ENCODE measurements around the gene MACROH2A1.

The MACROH2A1 gene

GRCh38 chr5:135313946-135314345, 85.1 kb downstream of the MACROH2A1 start:
- no peak for TF ChIP-seq ZNF274 (IDR thresholded peaks at IDR 0.05; ENCODE audit: low read depth, low read length)
- H3K4me3 ChIP-seq (ENCODE audit: low read length): no peak overlapping the region

GRCh38 chr5:135313405-135313804, 85.6 kb downstream of the MACROH2A1 start:
- no peak for TF ChIP-seq ZNF274 (IDR thresholded peaks at IDR 0.05; ENCODE audit: low read depth, low read length)
- H3K4me3 ChIP-seq (ENCODE audit: low read length): no peak overlapping the region

- no peak overlapping the region for H3K4me3 ChIP-seq (ENCODE audit: low read length)
- TF ChIP-seq ZNF274 (IDR thresholded peaks at IDR 0.05; ENCODE audit: low read depth, low read length): no peak
Measured at GRCh38 chr5:135312255-135312935, 86.6 kb downstream of the MACROH2A1 start.

GRCh38 chr5:135310328-135310989, 88.6 kb downstream of the MACROH2A1 start:
- no peak overlapping the region for H3K4me3 ChIP-seq (ENCODE audit: low read length)
- no peak for TF ChIP-seq ZNF274 (IDR thresholded peaks at IDR 0.05; ENCODE audit: low read depth, low read length)

GRCh38 chr5:135309391-135310327, 89.4 kb downstream of the MACROH2A1 start:
- no peak overlapping the region for H3K4me3 ChIP-seq (ENCODE audit: low read length)
- no peak for TF ChIP-seq ZNF274 (IDR thresholded peaks at IDR 0.05; ENCODE audit: low read depth, low read length)

- no peak for TF ChIP-seq ZNF274 (IDR thresholded peaks at IDR 0.05; ENCODE audit: low read depth, low read length)
- H3K4me3 ChIP-seq (ENCODE audit: low read length): no peak overlapping the region
Measured at GRCh38 chr5:135308752-135309151, 90.3 kb downstream of the MACROH2A1 start.

- no peak for TF ChIP-seq ZNF274 (IDR thresholded peaks at IDR 0.05; ENCODE audit: low read depth, low read length)
- H3K4me3 ChIP-seq (ENCODE audit: low read length): no peak overlapping the region
Measured at GRCh38 chr5:135308245-135308644, 90.8 kb downstream of the MACROH2A1 start.

- no peak overlapping the region for H3K4me3 ChIP-seq (ENCODE audit: low read length)
- no peak for TF ChIP-seq ZNF274 (IDR thresholded peaks at IDR 0.05; ENCODE audit: low read depth, low read length)
Measured at GRCh38 chr5:135307143-135307903, 91.7 kb downstream of the MACROH2A1 start.

GRCh38 chr5:135306557-135306956, 92.5 kb downstream of the MACROH2A1 start:
- TF ChIP-seq ZNF274 (IDR thresholded peaks at IDR 0.05; ENCODE audit: low read depth, low read length): no peak
- no peak overlapping the region for H3K4me3 ChIP-seq (ENCODE audit: low read length)

- no peak for TF ChIP-seq ZNF274 (IDR thresholded peaks at IDR 0.05; ENCODE audit: low read depth, low read length)
- no peak overlapping the region for H3K4me3 ChIP-seq (ENCODE audit: low read length)
Measured at GRCh38 chr5:135304352-135305221, 94.4 kb downstream of the MACROH2A1 start.

- H3K4me3 ChIP-seq (ENCODE audit: low read length): no peak overlapping the region
- TF ChIP-seq ZNF274 (IDR thresholded peaks at IDR 0.05; ENCODE audit: low read depth, low read length): no peak
Measured at GRCh38 chr5:135303582-135304173, 95.4 kb downstream of the MACROH2A1 start.
